ENCODE measurements around the gene AZIN2. TPM values are rescaled to one million over a fixed set of nuclear protein-coding genes. Genes with fewer than 3 reads are reported as not detected.

The AZIN2 gene
- total and polyA plus RNA-seq, 9 donors = 3.8 to 6.4 (median 5.5) TPM

Other genes starting within 250 kb of the AZIN2 start
- 155 TPM for gene FNDC5, start 210.2 kb upstream of the AZIN2 start, total RNA-seq
- gene FNDC5, start 210.2 kb upstream of the AZIN2 start, polyA plus RNA-seq (ENCODE audit: insufficient read depth in 1 of 8, insufficient read length in 8 of 8, low replicate concordance in 1 of 8) = 100 to 1,000 TPM; 198 to 265 (median 226) TPM
- 0.35 TPM for gene HPCA, start 194.7 kb upstream of the AZIN2 start, total RNA-seq
- under 1 TPM; 0.12 to 0.87 (median 0.41) TPM for gene HPCA, start 194.7 kb upstream of the AZIN2 start, polyA plus RNA-seq (ENCODE audit: insufficient read depth in 1 of 8, insufficient read length in 8 of 8, low replicate concordance in 1 of 8)
- gene TMEM54, start 179.8 kb upstream of the AZIN2 start, total RNA-seq = 5.2 TPM
- 10 to 100 TPM in 2 of 8 donors, 1 to 10 TPM in 6; 4.7 to 12.2 (median 6.5) TPM for gene TMEM54, start 179.8 kb upstream of the AZIN2 start, polyA plus RNA-seq (ENCODE audit: insufficient read depth in 1 of 8, insufficient read length in 8 of 8, low replicate concordance in 1 of 8)
- 6.8 TPM for gene RNF19B, start 116.3 kb upstream of the AZIN2 start, total RNA-seq
- 10 to 100 TPM in 4 of 8 donors, 1 to 10 TPM in 4; 8.8 to 11.1 (median 10.0) TPM for gene RNF19B, start 116.3 kb upstream of the AZIN2 start, polyA plus RNA-seq (ENCODE audit: insufficient read depth in 1 of 8, insufficient read length in 8 of 8, low replicate concordance in 1 of 8)
- gene AK2, start 44.3 kb upstream of the AZIN2 start, total RNA-seq = 123 TPM
- 100 to 1,000 TPM; 116 to 155 (median 127) TPM for gene AK2, start 44.3 kb upstream of the AZIN2 start, polyA plus RNA-seq (ENCODE audit: insufficient read depth in 1 of 8, insufficient read length in 8 of 8, low replicate concordance in 1 of 8)
- 3.0 TPM for gene TRIM62, start 100.9 kb downstream of the AZIN2 start, total RNA-seq
- 1 to 10 TPM; 5.1 to 7.9 (median 6.7) TPM for gene TRIM62, start 100.9 kb downstream of the AZIN2 start, polyA plus RNA-seq (ENCODE audit: insufficient read depth in 1 of 8, insufficient read length in 8 of 8, low replicate concordance in 1 of 8)
- gene ZNF362, start 175.3 kb downstream of the AZIN2 start, total RNA-seq = 16.1 TPM
- 10 to 100 TPM; 29.2 to 44.1 (median 37.4) TPM for gene ZNF362, start 175.3 kb downstream of the AZIN2 start, polyA plus RNA-seq (ENCODE audit: insufficient read depth in 1 of 8, insufficient read length in 8 of 8, low replicate concordance in 1 of 8)
- not detected for gene A3GALT2, start 239.9 kb downstream of the AZIN2 start, total RNA-seq
- gene A3GALT2, start 239.9 kb downstream of the AZIN2 start, polyA plus RNA-seq (ENCODE audit: insufficient read depth in 1 of 8, insufficient read length in 8 of 8, low replicate concordance in 1 of 8) = under 1 TPM in 2 of 8 donors, not detected in 6; 0.13 to 0.21 TPM

Measured in muscle of leg (tissue), 9 donors.